ENCODE measurements around the gene LTBP4. TPM values are rescaled to one million over a fixed set of nuclear protein-coding genes. Genes with fewer than 3 reads are reported as not detected.

The LTBP4 gene
- total and polyA plus RNA-seq, 5 experiments from 2014 or later = 13.4 to 114 (median 27.4) TPM

- peaks cover 0 to 16% (median 7%) of the 10 kb centered on the region in 4 donors for H3K4me1 Mint-ChIP-seq
- DNase-seq = peak in 1 of 10 donors; percentile 37
- no peaks in the 10 kb centered on the region for H3K9me3 Mint-ChIP-seq
- POLR2A ChIA-PET = interaction anchor here (0.6 kb wide), 1 partner anchor 1414 kb away, joined by 4 read pairs; no protein-coding TSS in a partner anchor
- no peaks in the 10 kb centered on the region for H3K27me3 Mint-ChIP-seq
- no peak overlapping the region for H3K4me3 Mint-ChIP-seq
- peaks cover 4 to 60% (median 7%) of the 10 kb centered on the region in 3 donors for H3K36me3 Mint-ChIP-seq
- peak overlapping the region in 4 of 10 donors; percentile 20 to 83 (median 43) for H3K27ac Mint-ChIP-seq
- ATAC-seq = no peak
These were observed 24.4 kb downstream of the LTBP4 start for GRCh38 chr19:40625406-40626120.

- Mint-ChIP-seq H3K4me1 (peaks cover 0 to 13% (median 7%) of the 10 kb centered on the region in 4 donors), H3K9me3 (no peaks in the 10 kb centered on the region), H3K27ac (no peak overlapping the region), H3K4me3 (no peak overlapping the region), H3K27me3 (no peaks in the 10 kb centered on the region), H3K36me3 (peaks cover 4 to 47% (median 7%) of the 10 kb centered on the region in 3 donors)
- DNase-seq (peak in 1 of 10 donors; percentile 54), ATAC-seq (no peak)
- POLR2A ChIA-PET = interaction anchor here (0.6 to 1.3 kb wide), 2 partner anchors 26 to 676 kb away, joined by 3 read pairs; no protein-coding TSS in a partner anchor
These were observed 25.7 kb downstream of the LTBP4 start for GRCh38 chr19:40626918-40627317.

DNA sequence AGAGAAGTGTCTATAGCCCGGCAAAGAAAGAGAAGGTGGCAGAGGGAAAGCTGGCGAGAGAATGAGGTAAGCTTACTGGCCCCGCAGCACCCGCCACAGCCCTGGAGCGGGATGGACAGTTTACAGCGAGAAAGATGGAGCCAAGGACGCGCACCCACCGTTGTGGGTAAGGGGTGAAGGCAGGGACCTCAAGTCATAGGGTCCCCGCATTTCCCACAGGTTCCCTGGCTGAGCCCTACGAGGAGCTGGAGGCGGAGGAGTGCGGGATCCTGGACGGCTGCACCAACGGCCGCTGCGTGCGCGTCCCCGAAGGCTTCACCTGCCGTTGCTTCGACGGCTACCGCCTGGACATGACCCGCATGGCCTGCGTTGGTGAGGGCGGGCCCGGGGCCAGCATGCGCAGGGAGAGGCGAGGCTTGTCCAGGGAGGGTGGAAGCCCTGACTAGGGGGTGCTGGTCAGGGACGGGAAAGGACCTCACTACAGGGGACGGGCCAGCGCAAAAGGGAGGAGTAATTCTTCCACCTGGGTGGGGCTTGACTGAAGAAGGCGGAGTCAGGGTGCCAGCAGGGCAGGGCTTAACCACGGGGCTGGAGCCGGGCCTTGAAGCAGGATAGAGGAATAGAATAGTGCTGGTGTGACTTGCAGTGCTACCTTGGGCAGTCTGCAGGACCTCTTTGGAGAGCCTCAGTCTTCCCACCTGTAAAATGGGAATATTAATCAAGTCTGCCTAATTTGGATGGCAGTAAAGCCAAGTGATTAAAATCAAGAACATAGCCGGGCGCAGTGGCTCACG lies 26.5 kb downstream of the LTBP4 start:
- Mint-ChIP-seq H3K27me3 (no peaks in the 10 kb centered on the region), H3K4me1 (peaks cover 0 to 13% (median 7%) of the 10 kb centered on the region in 4 donors), H3K4me3 (no peak overlapping the region), H3K27ac (peak overlapping the region in 1 of 10 donors; percentile 77), H3K36me3 (peaks cover 4 to 42% (median 7%) of the 10 kb centered on the region in 3 donors), H3K9me3 (no peaks in the 10 kb centered on the region)
- no peak for ATAC-seq
- POLR2A ChIA-PET = interaction anchor here (0.6 to 1.3 kb wide), 2 partner anchors 27 to 675 kb away, joined by 3 read pairs; no protein-coding TSS in a partner anchor
- DNase-seq = peak in 1 of 10 donors; percentile 53

DNA sequence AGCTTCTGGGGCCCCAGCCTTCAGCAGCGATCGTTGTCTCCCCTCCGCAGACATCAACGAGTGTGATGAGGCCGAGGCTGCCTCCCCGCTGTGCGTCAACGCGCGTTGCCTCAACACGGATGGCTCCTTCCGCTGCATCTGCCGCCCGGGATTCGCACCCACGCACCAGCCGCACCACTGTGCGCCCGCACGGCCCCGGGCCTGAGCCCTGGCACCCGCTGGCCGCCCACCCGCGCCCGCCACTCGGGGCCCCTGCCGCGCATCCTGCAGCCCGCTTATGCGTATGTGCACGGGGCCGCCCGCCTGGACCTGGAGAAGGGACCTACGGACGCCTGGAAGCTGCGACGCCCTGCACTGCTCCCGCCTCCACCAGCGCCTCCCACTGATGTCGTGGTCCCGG lies 28.2 kb downstream of the LTBP4 start:
- Mint-ChIP-seq H3K27ac (no peak overlapping the region), H3K4me1 (peaks cover 7 to 18% (median 16%) of the 10 kb centered on the region in 4 donors), H3K27me3 (no peaks in the 10 kb centered on the region), H3K4me3 (no peak overlapping the region), H3K36me3 (peaks cover 4 to 30% (median 7%) of the 10 kb centered on the region in 3 donors), H3K9me3 (no peaks in the 10 kb centered on the region)
- POLR2A ChIA-PET = no interaction called here
- DNase-seq (peak in 1 of 10 donors; percentile 57), ATAC-seq (no peak)

DNA sequence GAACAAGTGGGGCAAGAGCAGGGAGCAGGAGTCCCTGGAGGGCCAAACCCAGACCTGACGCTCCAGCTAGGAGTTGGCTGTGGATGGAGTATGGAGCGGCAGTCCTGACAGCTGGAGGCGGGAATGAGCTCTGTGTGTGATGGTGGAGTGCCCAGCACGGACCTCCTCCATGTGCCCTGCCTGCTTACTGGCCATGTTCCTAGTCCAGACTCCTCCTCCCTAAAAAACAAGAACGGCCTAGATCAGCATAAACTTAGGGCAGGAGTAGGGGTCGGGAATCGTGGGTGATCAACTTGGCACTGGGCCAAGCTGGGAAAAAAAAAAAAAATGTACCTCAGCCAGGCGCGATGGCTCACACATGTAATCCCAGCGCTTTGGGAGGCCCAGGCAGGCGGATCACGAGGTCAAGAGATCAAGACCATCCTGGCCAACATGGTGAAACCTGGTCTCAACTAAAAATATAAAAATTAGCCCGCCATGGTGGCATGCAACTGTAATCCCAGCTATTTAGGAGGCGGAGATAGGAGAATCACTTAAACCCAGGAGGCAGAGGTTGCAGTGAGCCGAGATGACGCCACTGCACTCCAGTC lies 29.5 kb downstream of the LTBP4 start:
- peak in 1 of 10 donors; percentile 21 for DNase-seq
- Mint-ChIP-seq H3K9me3 (no peaks in the 10 kb centered on the region), H3K27ac (peak overlapping the region in 4 of 10 donors; percentile 15 to 76 (median 50)), H3K4me3 (no peak overlapping the region), H3K36me3 (peaks cover 4 to 21% (median 4%) of the 10 kb centered on the region in 3 donors), H3K27me3 (peaks cover 0 to 4% (median 0%) of the 10 kb centered on the region in 5 donors), H3K4me1 (peaks cover 10 to 22% (median 14%) of the 10 kb centered on the region in 4 donors)
- ATAC-seq = no peak
- POLR2A ChIA-PET = interaction anchor here (1.0 kb wide), 1 partner anchor 21 kb away, joined by 3 read pairs; no protein-coding TSS in a partner anchor

DNA sequence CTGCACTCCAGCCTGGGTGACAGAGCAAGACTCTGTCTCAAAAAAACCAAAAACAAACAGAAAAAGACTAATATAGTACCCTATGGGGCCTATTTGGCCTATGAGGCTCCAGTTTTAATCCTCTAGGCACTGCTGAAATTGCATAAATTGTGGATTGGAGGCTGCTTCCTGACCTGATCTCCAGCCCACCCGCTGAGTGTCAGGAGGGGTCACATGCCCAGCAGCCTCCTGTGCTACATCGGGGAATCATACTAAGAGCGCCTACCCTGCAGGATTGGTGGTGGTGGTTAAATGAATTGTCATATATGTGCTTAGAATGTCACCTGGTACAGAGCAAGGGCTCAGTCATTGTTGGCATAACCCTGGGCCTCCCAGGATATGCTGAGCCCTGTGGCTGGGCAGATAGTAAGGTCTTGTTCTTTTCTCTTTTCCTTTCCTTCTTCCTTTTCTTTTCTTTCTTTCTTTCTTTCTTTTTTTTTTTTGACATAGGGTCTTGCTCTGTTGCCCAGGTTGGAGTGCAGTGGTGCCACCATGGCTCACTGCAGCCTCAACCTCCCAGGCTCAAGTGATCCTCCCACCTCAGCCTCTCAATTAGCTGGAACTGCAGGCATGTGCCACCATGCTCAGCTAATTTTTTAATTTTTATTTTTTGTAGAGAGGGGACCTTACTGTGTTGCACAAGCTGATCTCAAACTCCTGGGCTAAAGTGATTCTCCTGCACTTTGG lies 31.3 kb downstream of the LTBP4 start:
- Mint-ChIP-seq H3K4me3 (no peak overlapping the region), H3K36me3 (peaks cover 4 to 6% (median 4%) of the 10 kb centered on the region in 3 donors), H3K27me3 (peaks cover 0 to 7% (median 0%) of the 10 kb centered on the region in 5 donors), H3K4me1 (peaks cover 10 to 22% (median 12%) of the 10 kb centered on the region in 4 donors), H3K27ac (peak overlapping the region in 3 of 10 donors; percentile 32 to 66 (median 52)), H3K9me3 (no peaks in the 10 kb centered on the region)
- ATAC-seq = no peak
- DNase-seq = peak in 1 of 10 donors; percentile 15
- POLR2A ChIA-PET = no interaction called here

GRCh38 chr19:40633207-40633606 lies 32.0 kb downstream of the LTBP4 start:
- peaks cover 0 to 7% (median 0%) of the 10 kb centered on the region in 5 donors for H3K27me3 Mint-ChIP-seq
- H3K36me3 Mint-ChIP-seq = peaks cover 4 to 6% (median 4%) of the 10 kb centered on the region in 3 donors
- ATAC-seq = no peak
- H3K4me1 Mint-ChIP-seq = peaks cover 10 to 22% (median 12%) of the 10 kb centered on the region in 4 donors
- H3K9me3 Mint-ChIP-seq = no peaks in the 10 kb centered on the region
- peak overlapping the region in 2 of 10 donors; percentile 49 to 73 for H3K27ac Mint-ChIP-seq
- DNase-seq = peak in 1 of 10 donors; percentile 8
- H3K4me3 Mint-ChIP-seq = no peak overlapping the region
- POLR2A ChIA-PET = no interaction called here

- Mint-ChIP-seq H3K9me3 (no peaks in the 10 kb centered on the region), H3K36me3 (no peaks in the 10 kb centered on the region), H3K27me3 (peaks cover 0 to 10% (median 0%) of the 10 kb centered on the region in 5 donors), H3K4me1 (peaks cover 7 to 22% (median 11%) of the 10 kb centered on the region in 4 donors), H3K4me3 (no peak overlapping the region), H3K27ac (no peak overlapping the region)
- POLR2A ChIA-PET = interaction anchor here (0.6 to 0.7 kb wide), 5 partner anchors 24 to 577 kb away, joined by 3 to 4 read pairs (median 3); no protein-coding TSS in a partner anchor
- DNase-seq (peak in 1 of 10 donors; percentile 14), ATAC-seq (no peak)
These were observed 37.2 kb downstream of the LTBP4 start for GRCh38 chr19:40638327-40638726.

- H3K4me1 Mint-ChIP-seq = peaks cover under 1 to 9% (median under 1%) of the 10 kb centered on the region in 4 donors
- no peaks in the 10 kb centered on the region for H3K36me3 Mint-ChIP-seq
- H3K4me3 Mint-ChIP-seq = no peak overlapping the region
- H3K9me3 Mint-ChIP-seq = no peaks in the 10 kb centered on the region
- DNase-seq = peak in 1 of 10 donors; percentile 45
- POLR2A ChIA-PET = no interaction called here
- H3K27ac Mint-ChIP-seq = no peak overlapping the region
- peaks cover 0 to 10% (median 0%) of the 10 kb centered on the region in 5 donors for H3K27me3 Mint-ChIP-seq
- no peak for ATAC-seq
These were observed 38.4 kb downstream of the LTBP4 start for GRCh38 chr19:40639638-40639982.

GRCh38 chr19:40640744-40641143 lies 39.6 kb downstream of the LTBP4 start:
- ATAC-seq = no peak
- Mint-ChIP-seq H3K4me1 (peaks cover 0 to 8% (median 0%) of the 10 kb centered on the region in 4 donors), H3K4me3 (no peak overlapping the region), H3K9me3 (no peaks in the 10 kb centered on the region), H3K36me3 (no peaks in the 10 kb centered on the region), H3K27ac (peak overlapping the region in 2 of 10 donors; percentile 37 to 48), H3K27me3 (peaks cover 0 to 6% (median 0%) of the 10 kb centered on the region in 5 donors)
- DNase-seq = peak in 1 of 10 donors; percentile 8
- POLR2A ChIA-PET = no interaction called here

DNA sequence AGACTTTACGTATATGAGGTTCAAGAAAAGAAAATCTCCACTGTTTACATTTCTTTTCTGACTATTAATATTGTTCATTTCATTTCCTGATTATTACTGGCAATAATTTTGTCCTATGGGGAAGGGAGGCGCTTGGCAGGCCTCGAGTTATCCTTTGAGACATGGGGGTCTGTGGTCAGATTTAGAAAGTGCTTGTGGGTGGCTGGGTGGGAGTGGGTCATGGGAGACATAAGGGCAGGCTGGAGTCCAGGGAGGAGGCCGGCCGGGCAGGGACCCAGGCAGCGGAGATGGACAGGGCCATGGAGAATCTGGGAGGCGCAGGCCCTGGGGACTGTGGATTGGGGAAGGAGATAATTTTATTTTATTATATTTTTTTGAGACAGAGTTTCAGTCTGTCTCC lies 40.1 kb downstream of the LTBP4 start:
- H3K9me3 Mint-ChIP-seq = no peaks in the 10 kb centered on the region
- no peaks in the 10 kb centered on the region for H3K36me3 Mint-ChIP-seq
- POLR2A ChIA-PET = no interaction called here
- no peak overlapping the region for H3K4me3 Mint-ChIP-seq
- DNase-seq (peak in 1 of 10 donors; percentile 16), ATAC-seq (no peak)
- H3K27me3 Mint-ChIP-seq = peaks cover 0 to 6% (median 0%) of the 10 kb centered on the region in 5 donors
- H3K4me1 Mint-ChIP-seq = peaks cover 0 to 8% (median 0%) of the 10 kb centered on the region in 4 donors
- H3K27ac Mint-ChIP-seq = peak overlapping the region in 1 of 10 donors; percentile 48
